Hematopoietic multipotent progenitor cell treated with erythropoietin and hydrocortisone succinate and interleukin-3 and kit ligand, for 17 days (in vitro differentiated cells): ENCODE results near the gene CBL.
"Not testable (repeated sequence)": the region's sequence is repeated elsewhere in the genome, so short reads cannot be mapped to it uniquely, and the experiment has no call there.

Source experiments
- DNase-seq: peaks from one replicate; pipeline ENCODE4 v3.0.0-alpha.2; 2015; ENCODE audit warnings: low spot score

The CBL gene

DNA sequence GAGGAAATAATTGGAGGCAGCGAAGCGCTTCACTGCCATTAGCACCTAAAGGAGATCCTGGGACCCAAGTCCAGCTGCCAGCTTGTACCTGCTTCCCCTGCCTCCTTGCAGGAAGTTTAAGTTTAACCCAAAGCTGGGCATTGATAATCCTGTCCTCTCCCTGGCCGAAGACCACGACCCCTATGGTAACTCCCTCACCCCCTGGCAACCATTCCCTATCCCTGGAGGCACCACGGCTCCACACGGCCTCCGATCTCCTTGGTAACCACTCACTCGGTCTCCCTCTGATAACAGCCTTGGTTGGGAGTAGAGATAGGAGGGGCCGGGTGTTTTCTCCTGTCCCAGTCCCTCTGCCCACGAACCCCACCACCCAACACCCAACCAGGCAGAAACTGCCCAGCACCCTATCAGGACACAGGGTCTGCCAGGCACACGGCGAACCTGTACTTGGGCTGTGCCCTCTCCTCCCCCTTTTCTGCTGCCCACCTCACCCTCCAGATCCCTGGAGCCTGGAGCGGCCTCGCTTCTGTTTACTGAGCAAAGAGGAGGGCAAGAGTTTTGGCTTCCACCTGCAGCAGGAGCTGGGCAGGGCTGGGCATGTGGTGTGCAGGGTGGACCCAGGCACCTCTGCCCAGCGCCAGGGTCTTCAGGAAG lies 20.0 kb upstream of the CBL start:
- no peak for DNase-seq

DNA sequence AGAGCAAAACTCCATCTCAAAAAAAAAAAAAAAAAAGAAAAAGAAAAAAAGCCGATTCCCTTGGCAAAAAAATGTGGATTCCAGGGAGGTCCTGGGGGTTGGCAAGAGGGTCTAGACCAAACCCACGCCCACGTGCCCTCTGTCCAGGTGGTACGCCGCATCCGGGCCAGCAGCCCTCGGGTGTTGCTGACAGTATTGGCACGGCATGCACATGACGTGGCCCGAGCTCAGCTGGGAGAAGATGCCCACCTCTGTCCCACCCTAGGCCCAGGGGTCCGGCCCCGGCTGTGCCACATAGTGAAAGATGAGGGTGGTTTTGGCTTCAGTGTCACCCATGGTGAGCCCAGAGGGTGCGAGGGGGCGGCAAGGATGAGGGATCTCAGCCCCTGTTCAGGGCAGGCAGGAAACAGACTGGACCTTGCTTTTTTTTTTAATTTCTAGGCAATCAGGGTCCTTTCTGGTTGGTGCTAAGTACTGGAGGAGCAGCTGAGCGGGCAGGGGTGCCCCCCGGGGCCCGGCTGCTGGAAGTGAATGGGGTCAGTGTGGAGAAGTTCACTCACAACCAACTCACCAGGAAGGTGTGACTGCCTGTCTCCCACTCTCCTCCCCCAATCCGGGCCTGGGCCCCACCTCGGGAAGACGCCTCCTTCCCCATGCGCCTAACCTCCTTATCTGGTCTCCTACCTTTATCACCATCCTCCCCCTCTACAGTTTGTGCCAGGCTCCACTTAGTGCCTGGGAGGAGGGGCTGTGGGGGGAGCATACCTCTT lies 18.8 kb upstream of the CBL start:
- no peak for DNase-seq

DNA sequence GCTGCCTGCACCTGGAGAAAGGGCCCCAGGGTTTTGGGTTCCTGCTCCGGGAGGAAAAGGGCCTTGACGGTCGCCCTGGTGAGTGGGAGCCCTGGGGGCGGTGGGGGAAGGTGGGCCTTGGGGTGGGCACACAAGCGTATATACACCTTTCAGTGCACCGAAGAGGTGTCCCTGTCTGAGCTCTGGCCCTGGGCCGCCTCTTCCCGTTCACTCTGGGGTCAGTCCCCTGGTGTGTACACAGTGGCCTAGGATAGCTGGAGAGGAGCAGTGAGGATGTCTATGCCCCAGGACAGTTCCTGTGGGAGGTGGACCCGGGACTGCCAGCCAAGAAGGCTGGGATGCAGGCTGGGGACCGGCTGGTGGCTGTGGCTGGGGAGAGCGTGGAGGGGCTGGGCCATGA lies 18.1 kb upstream of the CBL start:
- no peak for DNase-seq

DNA sequence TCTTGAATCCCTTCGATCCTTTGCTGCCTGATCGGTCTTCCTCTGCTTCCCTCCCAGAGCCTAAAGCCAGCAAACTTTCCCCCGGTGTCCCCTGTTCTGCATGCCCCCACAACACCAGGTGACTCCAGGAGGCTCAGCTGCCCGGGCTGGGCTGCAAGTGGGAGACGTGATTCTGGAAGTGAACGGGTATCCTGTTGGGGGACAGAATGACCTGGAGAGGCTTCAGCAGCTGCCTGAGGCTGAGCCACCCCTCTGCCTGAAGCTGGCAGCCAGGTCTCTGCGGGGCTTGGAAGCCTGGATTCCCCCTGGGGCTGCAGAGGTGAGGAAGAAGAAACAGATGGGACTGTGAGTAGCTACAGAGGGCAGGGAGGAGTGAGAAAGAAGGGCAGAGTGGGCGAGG lies 17.3 kb upstream of the CBL start:
- no peak for DNase-seq

DNA sequence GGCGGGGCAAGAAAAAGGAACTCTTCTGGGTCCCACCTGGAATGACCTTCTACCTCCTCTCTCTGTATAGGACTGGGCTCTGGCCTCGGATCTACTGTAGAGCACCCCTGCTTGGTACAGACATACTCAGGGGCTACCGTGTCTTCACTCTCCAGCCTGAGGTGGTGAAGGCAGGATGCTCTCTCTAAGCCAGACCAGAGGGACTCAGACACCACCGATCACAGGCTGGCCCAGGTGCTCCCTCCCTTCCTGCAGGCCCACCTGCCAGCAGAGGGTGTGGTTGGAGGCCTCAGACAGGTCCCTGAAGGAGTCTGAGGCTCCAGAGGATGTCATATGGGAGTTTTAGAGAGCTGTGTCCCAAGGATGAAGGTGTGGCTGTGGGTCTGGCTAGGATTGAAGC lies 16.7 kb upstream of the CBL start:
- DNase-seq: no peak

DNA sequence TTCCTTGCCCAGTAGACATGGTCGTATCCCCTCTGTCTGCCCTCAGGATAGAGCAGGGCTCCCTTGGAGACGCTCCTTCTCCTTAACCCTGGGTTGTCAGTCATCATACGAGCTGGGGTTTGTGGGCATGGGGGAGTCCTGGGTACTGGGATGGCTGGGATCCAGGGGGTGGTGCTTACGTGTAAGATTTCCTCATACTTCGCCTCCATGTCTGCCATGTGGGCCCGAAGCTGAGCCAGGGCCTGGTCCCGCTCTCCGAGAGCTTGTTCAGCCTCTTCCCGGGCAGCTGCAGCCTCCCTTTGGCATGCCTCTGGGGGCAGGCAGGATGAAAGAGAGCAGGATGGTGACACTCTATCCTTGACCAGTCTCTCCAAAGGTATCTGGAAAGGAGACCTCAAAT lies 15.6 kb upstream of the CBL start:
- DNase-seq: no peak

DNA sequence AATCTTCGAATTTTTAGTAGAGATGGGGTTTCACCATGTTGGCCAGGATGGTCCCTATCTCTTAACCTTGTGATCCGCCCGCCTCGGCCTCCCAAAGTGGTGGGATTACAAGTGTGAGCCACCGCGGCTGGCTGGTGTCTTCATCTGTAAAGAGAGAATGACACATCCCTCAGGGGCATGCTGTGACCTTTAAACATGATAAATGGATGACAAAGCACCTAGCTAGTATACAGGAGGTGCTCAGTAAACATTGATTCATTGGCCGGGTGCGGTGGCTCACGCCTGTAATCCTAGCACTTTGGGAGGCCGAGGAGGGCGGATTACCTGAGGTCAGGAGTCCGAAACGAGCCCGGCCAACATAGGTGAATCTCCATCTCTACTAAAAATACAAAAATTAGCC lies 14.9 kb upstream of the CBL start:
- not testable (repeated sequence) for DNase-seq

DNA sequence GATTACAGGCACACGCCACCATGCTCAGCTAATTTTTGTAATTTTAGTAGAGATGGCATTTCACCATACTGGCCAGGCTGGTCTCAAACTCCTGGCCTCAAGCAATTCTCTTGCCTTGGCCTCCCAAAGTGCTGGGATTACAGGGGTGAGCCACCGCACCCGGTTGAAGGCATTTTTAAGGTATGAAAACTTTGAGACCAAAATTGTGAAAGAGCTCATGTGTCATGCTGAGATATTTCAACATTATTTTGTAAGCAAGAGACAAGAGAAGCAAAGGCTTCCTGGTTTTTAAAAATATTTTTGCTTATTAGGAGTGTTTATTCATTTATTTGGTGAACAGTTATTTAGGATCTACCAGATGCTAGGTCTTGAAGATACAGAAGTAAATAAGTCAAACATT lies 14.0 kb upstream of the CBL start:
- no peak for DNase-seq

DNA sequence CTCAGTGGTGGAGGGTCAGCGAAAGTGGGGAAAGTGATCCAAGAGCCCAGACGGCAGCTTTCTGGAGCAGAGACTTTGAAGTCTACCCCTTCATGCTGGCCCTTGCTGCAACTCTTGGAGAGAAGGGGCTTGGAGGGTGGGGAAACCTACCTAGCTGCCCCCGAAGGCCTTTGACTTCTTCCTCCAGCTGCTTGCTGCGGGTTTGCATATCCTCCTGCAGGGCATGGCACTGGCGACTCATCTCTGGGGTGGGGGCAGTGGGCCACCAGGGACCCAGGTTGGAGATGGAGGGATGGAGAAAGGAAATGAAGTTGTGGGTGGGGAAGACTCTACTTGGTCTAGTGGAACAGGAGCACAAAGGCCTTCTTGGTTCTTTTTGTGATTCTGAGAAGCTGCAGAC lies 13.1 kb upstream of the CBL start:
- no peak for DNase-seq

DNA sequence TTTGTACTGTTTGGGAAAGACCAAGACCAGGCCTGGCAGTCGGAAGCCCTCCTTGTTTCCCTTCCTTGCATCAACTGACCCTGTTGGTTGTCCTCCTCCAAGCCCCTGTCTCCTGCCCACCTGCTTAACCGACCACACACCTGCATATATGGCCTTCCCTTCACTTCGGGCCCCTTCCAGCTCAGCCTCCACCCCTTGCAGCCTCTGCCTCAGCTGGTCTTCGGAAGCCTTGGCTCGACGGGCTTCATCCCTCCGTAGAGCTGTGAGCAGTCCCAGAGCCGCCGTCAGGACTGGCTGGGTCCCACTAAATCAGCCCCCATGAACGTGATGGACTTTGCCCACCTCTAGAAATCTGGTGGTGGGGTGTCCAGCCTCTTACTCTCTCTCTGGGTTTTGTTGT lies 12.5 kb upstream of the CBL start:
- DNase-seq: no peak

DNA sequence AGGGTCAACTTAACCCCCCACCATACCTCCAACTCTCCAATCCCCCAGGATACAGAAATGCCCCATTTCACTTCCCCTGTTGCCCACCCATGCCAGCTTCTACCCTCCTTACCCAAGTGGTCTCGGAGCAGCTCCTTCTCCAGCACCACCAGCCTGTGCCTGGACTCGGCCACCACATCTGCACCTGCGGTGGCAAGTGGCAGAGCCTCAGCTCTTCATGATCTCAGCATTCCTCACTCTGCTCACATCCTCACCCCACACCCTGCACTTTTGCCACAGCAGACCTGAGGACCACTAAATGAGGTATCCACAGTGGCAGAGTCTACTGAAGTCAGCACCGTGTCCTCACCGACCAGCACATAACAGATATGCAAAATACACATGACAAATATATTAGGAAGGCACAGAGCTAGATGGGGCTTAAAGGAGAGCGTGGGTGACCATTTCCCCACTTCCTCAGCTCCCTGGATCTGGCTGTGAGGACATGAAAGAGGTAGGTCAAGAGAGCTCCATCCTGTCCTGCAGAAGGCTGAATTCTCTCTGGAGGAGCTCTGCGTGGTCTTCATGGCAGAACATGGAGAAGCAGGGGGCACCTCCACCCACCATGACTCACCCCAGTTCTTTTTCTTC lies 11.2 kb upstream of the CBL start:
- DNase-seq: no peak

DNA sequence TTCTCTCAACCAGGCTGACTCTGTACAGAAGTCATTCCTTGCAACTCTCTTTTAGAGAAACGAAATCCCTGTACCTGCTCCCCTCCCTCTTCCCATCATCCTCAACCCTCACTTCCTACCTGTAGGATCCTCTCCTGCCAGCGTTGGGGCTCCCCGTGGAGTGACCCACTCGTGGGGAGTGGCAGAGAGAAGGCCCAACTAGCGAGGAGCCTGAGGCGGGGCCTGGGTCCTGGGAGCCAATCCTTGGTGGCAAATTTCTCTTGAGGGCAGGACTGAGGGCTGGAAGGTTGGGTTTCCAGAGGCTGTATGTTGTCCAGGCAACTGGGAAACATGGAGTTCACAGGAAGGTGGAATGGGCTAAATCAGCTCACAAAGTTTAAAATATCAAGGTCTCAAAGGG lies 10.5 kb upstream of the CBL start:
- DNase-seq: no peak

DNA sequence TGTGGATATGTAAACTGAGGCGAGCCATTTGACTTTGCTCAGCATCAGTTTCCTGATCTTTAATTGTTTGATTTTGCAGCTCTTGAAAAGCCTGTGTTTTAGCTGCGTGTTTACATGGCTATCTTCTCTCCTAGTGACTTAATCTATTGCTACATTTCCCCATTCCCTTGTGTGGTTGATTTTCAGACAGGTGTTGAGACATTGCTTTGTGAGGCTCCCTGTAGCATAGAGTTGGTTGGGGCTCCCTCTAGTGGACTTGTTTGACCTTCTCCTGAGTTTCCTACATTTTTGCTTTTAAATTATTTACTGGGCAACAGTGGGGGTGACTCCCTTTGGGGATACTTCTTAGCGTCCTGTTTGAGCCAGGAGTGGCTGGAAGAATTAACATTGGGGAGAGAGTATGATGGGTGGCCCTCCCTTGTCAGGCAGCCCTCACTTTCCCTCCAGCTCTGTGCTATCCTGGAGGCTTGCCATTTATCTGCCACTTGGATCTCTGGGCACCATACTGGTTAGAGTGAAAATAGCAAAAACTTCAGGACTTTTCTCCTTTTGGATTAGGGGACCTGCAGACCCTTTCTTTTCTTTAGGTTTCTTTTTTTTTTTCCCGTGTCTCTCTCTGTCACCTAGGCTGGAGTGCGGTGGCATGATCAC lies 9.2 kb upstream of the CBL start:
- DNase-seq: peak; percentile 80

DNA sequence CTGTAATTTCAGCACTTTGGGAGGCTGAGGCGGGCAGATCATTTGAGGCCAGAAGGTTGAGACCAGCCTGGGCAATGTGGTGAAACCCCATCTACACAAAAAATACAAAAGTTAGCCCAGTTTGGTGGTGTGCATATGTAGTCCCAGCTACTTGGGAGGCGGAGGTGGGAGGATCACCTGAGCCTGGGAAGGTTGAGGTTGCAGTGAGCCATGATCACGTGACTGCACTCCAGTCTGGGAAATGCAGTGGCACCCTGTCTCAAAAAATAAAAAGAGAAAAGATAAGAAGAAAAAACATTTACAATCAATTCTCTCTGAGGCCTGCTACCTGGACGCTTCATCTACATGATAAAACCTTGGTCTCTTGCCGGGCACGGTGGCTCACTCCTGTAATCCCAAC lies 7.2 kb upstream of the CBL start:
- no peak for DNase-seq

DNA sequence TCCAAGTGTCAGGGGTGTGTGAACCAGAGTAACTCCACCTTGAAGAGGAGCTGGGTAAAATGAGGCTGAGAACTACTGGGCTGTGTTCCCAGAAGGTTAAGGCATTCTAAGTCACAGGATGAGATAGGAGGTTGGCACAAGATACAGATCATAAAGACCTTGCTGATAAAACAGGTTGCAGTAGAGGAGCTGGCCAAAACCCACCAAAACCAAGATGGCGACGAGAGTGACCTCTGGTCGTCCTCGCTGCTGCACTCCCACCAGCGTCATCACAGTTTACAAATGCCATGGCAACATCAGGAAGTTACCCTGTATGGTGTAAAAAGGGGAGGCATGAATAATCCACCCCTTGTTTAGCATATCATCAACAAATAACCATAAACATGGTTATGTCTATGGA lies 4.9 kb upstream of the CBL start:
- DNase-seq: not testable (repeated sequence)

DNA sequence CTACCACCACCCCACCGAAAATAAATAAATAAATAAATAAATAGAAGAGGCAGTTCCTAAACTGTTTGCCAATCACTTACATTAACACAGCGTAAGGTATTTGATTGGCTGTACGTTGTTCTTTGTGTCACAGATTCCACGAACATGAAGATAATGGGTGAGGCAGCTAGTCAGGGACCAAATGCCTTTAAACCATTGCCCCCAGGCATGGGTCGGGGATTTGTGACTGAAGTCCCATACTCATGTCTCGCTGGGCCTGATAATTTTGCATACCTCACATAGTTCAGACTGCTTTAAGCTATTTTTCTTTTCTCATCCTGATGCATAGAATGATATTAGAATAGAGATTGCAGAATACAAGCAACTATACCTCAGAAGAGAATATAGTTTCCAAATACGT lies 3.6 kb upstream of the CBL start:
- DNase-seq: no peak

DNA sequence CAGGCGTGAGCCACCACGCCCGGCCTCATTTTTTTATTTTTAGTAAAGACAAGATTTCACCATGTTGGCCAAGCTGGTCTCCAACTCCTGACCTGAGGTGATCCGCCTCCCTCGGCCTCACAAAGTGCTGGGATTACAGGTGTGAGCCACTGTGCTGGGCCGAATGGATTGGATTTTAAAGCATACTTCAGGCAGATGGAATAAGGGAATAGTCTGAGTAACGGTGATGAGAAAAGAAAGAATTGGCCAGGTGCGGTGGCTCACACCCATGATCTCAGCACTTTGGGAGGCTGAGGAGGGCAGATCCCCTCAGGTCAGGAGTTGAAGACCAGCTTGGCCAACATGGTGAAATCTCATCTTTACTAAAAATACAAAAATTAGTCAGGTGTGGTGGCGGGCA lies 2.1 kb upstream of the CBL start:
- DNase-seq: no peak

DNA sequence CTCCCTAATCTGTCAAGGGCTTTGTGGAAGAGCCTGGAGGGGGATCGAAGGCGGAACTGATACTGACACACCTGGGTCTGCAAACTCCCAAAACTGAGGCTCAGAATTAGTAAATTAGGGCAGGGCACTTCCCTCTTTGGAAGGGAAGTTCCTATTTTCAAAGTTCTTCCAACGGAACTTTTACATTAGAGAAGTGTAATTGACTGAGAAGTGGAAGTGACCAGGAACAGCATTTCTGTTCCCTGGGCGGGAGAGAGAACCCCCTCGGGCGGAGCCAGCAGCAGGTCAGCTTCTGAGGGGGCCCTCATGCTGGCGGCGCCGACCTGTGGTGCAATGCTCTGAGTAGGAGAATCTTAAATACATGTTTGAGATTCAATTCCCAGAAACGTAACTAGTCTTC lies 1.1 kb upstream of the CBL start:
- DNase-seq: no peak

DNA sequence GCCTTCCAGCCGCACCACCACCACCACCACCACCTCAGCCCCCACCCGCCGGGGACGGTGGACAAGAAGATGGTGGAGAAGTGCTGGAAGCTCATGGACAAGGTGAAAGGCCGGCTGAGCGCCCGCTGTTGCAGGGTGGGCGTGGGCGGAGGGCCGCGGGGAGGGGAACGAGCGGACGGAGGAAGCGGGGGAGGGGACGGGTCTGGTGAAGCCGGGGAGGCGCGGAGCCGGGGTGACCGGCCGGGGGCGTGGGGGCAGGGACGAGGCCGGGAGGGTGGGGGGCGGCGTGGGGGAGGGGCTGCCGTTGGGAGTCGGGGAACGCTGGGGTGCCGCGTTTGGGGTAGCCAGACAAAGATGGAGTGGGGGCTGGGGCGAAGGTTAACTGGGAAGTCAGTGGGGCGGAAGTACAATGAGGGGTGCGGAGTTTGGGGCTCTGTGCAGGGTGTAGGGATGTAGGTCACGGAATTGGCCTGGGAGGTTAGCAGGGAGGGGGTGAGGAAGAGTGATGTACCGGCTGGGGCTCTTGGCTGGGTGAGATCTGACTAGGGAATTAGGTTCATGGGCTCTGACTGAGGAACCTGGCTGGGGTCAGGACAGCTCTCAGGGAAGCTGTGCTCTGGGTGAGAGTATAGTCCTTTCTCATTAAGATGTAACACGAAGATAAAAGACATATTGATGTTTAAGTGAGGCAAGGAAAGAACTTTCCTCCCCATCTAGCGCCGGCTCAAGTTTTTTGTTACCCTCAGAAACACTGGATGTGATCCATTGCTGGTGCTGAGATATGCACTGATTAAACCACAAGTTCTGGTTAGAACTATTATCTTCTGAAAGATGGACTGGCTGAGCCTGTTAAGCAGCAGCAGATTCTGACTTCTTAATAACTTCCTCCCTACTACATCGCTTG lies 624 bp downstream of the CBL start:
- no peak for DNase-seq

DNA sequence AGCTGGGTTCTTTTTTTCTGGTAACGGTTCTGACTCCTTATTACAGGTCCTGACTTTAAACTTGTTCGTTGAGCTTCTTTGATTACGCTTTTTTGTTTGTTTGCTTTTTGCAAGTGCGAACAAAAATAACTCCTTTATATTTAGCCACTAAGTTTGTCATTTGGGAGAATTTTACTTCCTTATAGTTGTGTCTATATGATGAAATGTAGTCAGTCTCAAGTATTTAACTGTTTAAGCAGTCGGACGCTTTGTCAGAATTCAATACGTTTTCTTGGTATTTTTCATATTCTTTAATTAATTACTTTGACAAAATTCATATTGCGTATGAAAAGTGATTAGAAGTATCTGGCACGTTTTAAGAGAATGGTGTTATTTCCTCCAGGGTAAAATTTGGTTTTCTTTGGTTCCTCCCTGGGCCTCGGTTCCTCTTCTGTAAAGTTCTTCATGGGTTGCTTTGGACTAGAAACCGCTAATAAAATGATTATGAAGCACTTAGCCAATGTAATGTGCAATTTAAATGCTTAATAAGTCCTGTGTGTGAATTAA lies 1.3 kb downstream of the CBL start:
- no peak for DNase-seq

DNA sequence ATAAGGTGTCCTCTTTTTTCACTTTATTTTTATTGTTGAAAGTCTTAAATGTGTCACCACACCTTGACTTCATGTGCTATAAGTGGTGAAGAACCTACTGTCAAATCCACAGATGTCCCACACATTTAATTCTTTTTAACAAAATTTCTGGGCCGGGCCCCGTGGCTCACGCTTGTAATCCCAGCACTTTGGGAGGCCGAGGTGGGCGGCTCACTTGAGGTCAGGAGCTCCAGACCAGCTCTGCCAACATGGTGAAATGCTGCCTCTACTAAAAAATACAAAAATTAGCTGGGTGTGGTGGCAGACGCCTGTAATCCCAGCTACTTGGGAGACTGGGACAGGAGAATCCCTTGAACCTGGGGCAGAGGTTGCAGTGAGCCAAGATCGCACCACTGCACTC lies 3.0 kb downstream of the CBL start:
- DNase-seq: no peak

DNA sequence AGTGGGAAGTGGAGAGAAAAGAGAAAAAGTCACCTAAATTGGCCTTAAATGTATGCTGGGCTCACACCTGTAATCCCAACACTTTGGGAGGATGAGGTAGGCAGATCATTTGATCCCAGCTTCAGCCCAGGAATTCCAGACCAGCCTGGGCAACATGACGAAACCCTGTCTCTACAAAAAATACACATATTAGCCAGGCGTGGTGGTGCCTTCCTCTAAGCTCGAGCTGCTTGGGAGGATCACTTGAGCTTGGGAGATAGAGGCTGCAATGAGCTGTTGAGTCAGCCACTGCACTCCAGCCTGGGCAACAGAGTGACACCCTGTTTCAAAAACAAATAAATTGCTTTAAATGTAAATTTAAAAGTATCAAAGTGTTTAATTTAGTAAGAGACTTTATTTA lies 3.9 kb downstream of the CBL start:
- DNase-seq: no peak
